Upper lobe of left lung (tissue), 4 donors: Measurements from ENCODE around the gene DDI2.

Experiments
- POLR2A ChIP-seq, 4 donors: fragments of 450-650 bp; IDR thresholded peaks; one replicate each; pipeline ENCODE4 v1.5.1; 2016 to 2017; ENCODE audit warnings: antibody characterized with exemption in 4 of 4, mild to moderate bottlenecking in 2 of 4
- POLR2AphosphoS5 ChIP-seq, 2 donors: sonication (generic); formaldehyde crosslinking; IDR thresholded peaks; one replicate each; pipeline ENCODE4 v1.5.1; 2017; ENCODE audit warnings: antibody characterized with exemption in 2 of 2
- TF ChIP-seq, protein P1 (sequence below), 6 experiments: fragments of 450-650 bp in 4 of 6; fragments of 200-600 bp in 2 of 6; sonication (generic) in 2 of 6; IDR thresholded peaks; one replicate each; pipeline ENCODE4 v1.5.1; 2016 to 2019; ENCODE audit warnings: antibody characterized with exemption in 6 of 6

DNA sequence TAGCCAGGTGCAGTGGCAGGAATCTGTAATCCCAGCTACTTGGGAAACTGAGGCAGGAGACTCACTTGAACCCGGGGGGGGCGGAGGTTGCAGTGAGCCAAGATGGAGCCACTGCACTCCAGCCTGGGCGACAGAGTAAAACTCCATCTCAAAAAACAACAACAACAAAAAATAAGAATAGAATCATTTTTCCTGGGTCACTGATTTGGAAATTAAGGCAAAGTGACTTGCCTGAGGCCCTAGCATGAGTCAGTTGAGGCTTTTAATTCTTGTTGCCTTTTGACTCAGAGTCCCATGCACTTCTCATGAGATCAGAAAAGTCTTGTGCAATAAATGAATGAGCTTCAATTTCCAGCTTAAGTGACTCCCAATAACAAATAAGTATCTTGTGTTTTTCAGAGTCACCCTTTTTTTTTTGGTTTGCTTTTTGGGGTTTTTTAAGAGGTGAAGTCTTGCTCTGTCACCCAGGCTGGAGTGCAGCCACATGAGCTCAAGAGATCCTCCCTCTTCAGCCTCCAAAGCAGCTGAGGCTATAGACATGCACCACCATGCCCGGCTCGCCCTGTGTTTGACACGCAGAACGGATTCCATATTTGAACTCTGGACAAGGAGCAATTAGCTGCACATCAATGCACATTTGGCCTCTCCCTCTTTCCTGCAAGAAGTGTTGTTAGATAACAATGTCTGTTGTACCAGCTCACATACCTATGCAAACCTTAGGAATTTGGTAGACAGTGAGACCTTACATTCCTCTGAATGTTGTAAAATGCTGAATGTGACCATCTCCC is 63.5 kb downstream of the DDI2 start:
- TF ChIP-seq POLR2A (IDR thresholded peaks at IDR 0.05) (no peak), POLR2AphosphoS5 (IDR thresholded peaks at IDR 0.05) (peak in 1 of 2 donors; percentile 39)
- TF ChIP-seq, protein P1, sequence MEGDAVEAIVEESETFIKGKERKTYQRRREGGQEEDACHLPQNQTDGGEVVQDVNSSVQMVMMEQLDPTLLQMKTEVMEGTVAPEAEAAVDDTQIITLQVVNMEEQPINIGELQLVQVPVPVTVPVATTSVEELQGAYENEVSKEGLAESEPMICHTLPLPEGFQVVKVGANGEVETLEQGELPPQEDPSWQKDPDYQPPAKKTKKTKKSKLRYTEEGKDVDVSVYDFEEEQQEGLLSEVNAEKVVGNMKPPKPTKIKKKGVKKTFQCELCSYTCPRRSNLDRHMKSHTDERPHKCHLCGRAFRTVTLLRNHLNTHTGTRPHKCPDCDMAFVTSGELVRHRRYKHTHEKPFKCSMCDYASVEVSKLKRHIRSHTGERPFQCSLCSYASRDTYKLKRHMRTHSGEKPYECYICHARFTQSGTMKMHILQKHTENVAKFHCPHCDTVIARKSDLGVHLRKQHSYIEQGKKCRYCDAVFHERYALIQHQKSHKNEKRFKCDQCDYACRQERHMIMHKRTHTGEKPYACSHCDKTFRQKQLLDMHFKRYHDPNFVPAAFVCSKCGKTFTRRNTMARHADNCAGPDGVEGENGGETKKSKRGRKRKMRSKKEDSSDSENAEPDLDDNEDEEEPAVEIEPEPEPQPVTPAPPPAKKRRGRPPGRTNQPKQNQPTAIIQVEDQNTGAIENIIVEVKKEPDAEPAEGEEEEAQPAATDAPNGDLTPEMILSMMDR (IDR thresholded peaks at IDR 0.05) = no peak
